Skeletal muscle tissue (tissue), 4 donors: ENCODE data around the gene FUCA2. TPM values are rescaled to one million over a fixed set of nuclear protein-coding genes. Genes with fewer than 3 reads are reported as not detected.
"Not testable (repeated sequence)": the region's sequence is repeated elsewhere in the genome, so short reads cannot be mapped to it uniquely, and the experiment has no call there.

Experiments used
- H3K27ac ChIP-seq: one replicate; pipeline ENCODE4 v1.7.0; 2013; ENCODE audit warnings: mild to moderate bottlenecking, low read depth, low read length, inconsistent platforms
- H3K27me3 ChIP-seq, 3 donors: one replicate each; pipeline ENCODE4 v1.7.0; 2013; ENCODE audit warnings: low read length in 3 of 3; ENCODE audit not compliant: control insufficient read depth in 3 of 3, insufficient read depth in 3 of 3
- H3K36me3 ChIP-seq, 3 donors: one replicate each; pipeline ENCODE4 v1.7.0; 2013; ENCODE audit warnings: low read length in 3 of 3; ENCODE audit not compliant: control insufficient read depth in 3 of 3, insufficient read depth in 3 of 3
- H3K4me1 ChIP-seq, 3 donors: one replicate each; pipeline ENCODE4 v1.7.0; 2013; ENCODE audit warnings: low read length in 3 of 3, mild to moderate bottlenecking in 3 of 3; ENCODE audit not compliant: control insufficient read depth in 3 of 3, insufficient read depth in 3 of 3
- H3K4me3 ChIP-seq, 3 donors: one replicate each; pipeline ENCODE4 v1.7.0; 2013; ENCODE audit warnings: low read length in 3 of 3
- H3K9ac ChIP-seq, 3 donors: one replicate each; pipeline ENCODE4 v1.7.0; 2013; ENCODE audit warnings: low read length in 3 of 3, mild to moderate bottlenecking in 3 of 3, moderate library complexity in 2 of 3, low read depth in 1 of 3
- H3K9me3 ChIP-seq, 3 donors: one replicate each; pipeline ENCODE4 v1.7.0; 2013; ENCODE audit warnings: low read length in 3 of 3; ENCODE audit not compliant: control insufficient read depth in 3 of 3
- total RNA-seq: library from RNA; depleted of rRNA; stranded (reverse); fragments of >200 nt; gene quantifications from one replicate; pipeline ENCODE4 v1.2.3, GENCODE V29; 2014
- donor health status: Osteomylitis.

Gene FUCA2
- total RNA-seq, 1 donor from 2014 or later = 19.3 TPM

DNA sequence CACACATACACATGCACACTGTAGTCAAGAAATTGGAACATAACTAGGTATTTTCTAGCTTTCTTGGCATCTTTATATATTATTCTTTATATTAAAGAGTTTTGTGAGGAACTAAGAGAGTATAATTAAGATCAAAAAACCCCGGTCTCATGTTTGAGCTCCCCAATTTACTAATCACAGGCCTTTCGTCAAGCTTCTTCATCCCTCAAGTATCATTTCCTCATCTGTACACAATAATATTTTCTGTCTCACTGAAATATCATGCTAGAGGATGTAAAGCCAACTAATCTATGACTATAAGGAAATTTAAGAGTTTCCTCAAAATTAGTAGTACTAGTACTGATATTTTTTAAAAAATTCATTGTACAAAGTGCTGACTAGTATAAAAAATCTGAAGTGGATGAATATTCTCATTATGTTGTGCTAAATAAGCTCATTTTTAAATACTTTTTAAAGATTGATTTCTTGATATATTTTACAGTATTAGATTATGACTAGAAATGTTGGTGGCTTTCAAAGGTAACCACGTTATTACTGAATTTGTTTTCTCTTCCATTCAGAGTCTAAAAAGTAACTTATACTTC is 32.9 kb downstream of the FUCA2 start:
- H3K36me3 ChIP-seq = peaks cover 0 to 25% (median 6%) of the 10 kb centered on the region in 3 donors
- H3K27ac ChIP-seq = no peak overlapping the region
- no peaks in the 10 kb centered on the region for H3K27me3 ChIP-seq
- no peaks in the 10 kb centered on the region for H3K9me3 ChIP-seq
- no peaks in the 10 kb centered on the region for H3K4me1 ChIP-seq
- no peak overlapping the region for H3K9ac ChIP-seq
- no peak overlapping the region for H3K4me3 ChIP-seq

DNA sequence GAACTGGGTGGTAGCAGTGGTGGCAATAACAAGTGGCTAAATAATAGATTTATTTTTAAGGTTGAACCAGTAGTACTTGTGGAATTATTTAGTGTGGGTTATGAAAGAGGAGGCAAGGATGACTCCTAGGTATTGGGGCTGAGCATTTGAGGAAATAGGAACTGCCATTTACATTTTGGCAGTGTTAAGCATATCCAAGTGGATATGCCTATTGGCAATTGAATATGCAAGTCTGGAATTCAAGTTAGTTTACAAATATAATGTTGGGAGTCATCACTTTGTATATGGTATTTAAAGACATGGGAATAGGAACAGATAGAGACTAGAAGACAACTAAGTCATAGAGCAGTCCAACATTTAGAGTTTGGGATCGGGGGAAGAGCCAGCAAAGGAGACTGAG is 35.0 kb downstream of the FUCA2 start:
- H3K4me3 ChIP-seq = no peak overlapping the region
- H3K9me3 ChIP-seq = no peaks in the 10 kb centered on the region
- H3K27ac ChIP-seq = no peak overlapping the region
- no peaks in the 10 kb centered on the region for H3K27me3 ChIP-seq
- H3K4me1 ChIP-seq = no peaks in the 10 kb centered on the region
- peaks cover 0 to 33% (median 13%) of the 10 kb centered on the region in 3 donors for H3K36me3 ChIP-seq
- H3K9ac ChIP-seq = no peak overlapping the region

DNA sequence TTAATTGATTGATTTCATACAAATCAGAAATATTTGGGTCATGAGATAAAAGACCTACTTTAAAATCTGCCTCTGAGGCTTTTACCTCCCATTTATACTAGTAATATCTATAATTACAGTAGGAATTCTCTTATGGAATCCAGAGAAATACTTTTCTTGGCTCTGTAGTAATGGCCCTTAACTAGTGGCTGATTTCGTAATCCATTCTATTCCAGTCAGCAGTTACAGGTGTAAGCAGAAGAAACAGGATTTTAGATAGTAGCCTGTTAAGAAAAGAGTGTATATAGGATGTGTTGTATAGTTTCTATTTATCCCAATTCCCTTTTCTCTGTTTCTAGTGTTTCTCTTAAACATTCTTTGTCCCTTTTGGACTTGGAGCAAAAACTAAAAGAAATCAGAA is 39.7 kb downstream of the FUCA2 start:
- Histone ChIP-seq H3K27me3 (no peaks in the 10 kb centered on the region), H3K9me3 (no peaks in the 10 kb centered on the region), H3K4me1 (no peaks in the 10 kb centered on the region), H3K27ac (no peak overlapping the region), H3K9ac (no peak overlapping the region), H3K4me3 (no peak overlapping the region), H3K36me3 (peaks cover 0 to 24% (median 13%) of the 10 kb centered on the region in 3 donors)

DNA sequence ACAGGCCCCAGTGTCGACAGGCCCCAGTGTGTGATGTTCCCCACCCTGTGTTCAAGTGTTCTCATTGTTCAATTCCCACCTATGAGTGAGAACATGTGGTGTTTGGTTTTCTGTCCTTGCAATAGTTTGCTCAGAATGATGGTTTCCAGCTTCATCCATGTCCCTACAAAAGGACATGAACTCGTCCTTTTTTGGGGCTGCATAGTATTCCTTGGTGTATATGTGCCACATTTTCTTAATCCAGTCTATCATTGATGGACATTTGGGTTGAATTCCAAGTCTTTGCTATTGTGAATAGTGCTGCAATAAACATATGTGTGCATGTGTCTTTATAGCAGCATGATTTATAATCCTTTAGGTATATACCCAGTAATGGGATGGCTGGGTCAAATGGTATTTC is 42.7 kb downstream of the FUCA2 start:
- H3K9me3 ChIP-seq, H3K9ac ChIP-seq: not testable (repeated sequence)
- peaks cover 0 to 10% (median 10%) of the 10 kb centered on the region in 3 donors for H3K36me3 ChIP-seq

DNA sequence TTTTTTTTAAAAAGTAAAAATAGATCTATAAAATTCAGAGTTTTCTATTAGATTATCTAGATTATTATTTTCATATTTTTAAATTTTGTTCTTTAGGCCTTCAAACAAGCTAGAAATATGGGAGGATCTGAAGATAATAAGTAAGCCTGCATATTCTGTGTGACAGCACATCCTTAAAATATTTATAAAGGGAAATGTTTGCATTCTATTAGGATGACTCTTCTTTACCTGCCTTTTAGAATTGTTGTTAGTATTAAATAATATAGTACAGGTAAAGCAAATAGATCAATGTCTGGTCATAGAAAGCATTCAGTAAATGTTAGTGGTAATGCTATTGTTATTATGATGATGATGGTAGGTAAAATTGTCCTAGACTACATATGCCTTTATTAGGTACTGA is 43.5 kb downstream of the FUCA2 start:
- Histone ChIP-seq H3K4me3 (no peak overlapping the region), H3K36me3 (peaks cover 0 to 17% (median 8%) of the 10 kb centered on the region in 3 donors), H3K9ac (no peak overlapping the region), H3K9me3 (no peaks in the 10 kb centered on the region), H3K27me3 (no peaks in the 10 kb centered on the region), H3K27ac (no peak overlapping the region), H3K4me1 (no peaks in the 10 kb centered on the region)

More for the DNA sequence above, 42.7 kb downstream of the FUCA2 start:
- H3K4me3 ChIP-seq, H3K4me1 ChIP-seq, H3K27me3 ChIP-seq, H3K27ac ChIP-seq: not testable (repeated sequence)

DNA sequence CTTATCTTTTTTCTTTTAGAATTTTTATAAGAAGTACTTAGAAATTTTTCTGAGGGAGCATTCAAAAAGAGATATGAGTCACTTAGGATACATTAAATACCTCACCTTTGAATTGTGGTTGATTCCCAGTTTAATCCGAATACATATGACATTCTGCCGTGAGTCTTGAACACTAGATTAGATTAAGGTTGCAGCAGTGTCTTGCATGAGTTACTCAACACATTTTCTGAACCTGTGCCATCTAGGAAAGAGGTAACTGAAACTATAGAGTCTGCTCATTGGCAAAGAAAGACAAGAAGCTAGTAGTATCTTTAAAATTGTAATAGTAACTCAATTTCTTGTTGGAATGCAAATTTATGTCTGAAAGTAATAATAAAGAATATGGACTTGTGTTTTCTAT is 46.0 kb downstream of the FUCA2 start:
- Histone ChIP-seq H3K27me3 (no peaks in the 10 kb centered on the region), H3K27ac (no peak overlapping the region), H3K9ac (no peak overlapping the region), H3K9me3 (no peaks in the 10 kb centered on the region), H3K36me3 (peaks cover 0 to 18% (median 14%) of the 10 kb centered on the region in 3 donors), H3K4me3 (no peak overlapping the region), H3K4me1 (no peaks in the 10 kb centered on the region)

DNA sequence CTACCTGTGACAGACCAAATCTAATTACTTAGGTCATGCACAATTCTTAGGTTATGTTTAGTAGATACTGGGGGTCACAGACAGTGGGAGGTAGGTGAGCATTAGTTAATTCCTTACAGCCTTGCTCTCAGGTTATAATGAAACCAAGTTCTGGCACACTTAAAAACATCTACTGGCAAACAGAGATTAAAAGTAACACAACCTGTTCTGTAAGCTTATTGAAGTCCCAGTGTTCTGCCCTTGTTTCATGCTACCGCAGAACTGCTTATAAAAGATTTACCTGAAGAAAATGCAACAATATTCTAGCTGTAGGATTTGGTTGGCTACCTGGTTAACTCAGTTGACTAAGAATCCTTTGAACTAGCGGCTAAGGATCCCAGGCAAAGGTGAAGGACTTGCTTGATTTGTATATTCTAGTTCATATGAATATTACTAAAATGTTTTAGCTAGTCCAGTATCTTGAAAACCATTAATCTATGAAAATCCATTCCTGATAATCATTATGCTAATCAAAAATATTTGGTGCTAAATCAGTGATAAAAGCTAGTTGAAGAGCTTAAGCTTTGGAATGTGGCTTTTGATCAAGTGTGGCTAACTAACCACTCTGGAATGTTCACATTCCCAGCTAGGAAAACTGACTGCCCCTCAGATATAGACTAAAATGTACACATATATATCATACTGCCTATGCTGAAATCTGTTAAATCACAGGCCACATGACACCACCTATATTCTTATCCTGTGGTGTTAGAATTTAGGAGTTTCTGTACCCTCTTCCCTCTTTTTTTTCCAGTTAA is 53.8 kb downstream of the FUCA2 start:
- no peak overlapping the region for H3K4me3 ChIP-seq
- H3K9ac ChIP-seq = no peak overlapping the region
- H3K36me3 ChIP-seq = peaks cover 0 to 21% (median 13%) of the 10 kb centered on the region in 3 donors
- no peak overlapping the region for H3K27ac ChIP-seq
- no peaks in the 10 kb centered on the region for H3K27me3 ChIP-seq
- no peaks in the 10 kb centered on the region for H3K9me3 ChIP-seq
- H3K4me1 ChIP-seq = no peaks in the 10 kb centered on the region

DNA sequence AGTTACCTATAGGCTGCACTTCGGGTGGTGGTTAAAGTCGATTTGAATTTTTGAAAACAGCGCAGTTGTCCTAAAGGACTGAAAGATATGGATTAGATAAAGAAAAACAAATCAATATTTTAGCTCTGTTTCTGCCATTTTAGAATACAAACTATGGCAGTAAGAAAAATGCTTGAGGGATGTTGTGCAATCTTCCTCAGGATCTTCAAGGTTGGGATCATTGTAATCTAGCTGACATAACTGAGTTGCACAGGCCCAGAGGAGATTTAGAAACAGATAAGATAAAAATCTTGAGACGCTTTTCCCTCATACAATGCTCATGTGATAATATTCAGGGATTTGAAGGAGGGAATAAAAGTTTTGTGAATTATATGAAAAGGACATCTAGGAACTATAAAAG is 60.0 kb downstream of the FUCA2 start:
- H3K27ac ChIP-seq = peak overlapping the region; percentile 83

DNA sequence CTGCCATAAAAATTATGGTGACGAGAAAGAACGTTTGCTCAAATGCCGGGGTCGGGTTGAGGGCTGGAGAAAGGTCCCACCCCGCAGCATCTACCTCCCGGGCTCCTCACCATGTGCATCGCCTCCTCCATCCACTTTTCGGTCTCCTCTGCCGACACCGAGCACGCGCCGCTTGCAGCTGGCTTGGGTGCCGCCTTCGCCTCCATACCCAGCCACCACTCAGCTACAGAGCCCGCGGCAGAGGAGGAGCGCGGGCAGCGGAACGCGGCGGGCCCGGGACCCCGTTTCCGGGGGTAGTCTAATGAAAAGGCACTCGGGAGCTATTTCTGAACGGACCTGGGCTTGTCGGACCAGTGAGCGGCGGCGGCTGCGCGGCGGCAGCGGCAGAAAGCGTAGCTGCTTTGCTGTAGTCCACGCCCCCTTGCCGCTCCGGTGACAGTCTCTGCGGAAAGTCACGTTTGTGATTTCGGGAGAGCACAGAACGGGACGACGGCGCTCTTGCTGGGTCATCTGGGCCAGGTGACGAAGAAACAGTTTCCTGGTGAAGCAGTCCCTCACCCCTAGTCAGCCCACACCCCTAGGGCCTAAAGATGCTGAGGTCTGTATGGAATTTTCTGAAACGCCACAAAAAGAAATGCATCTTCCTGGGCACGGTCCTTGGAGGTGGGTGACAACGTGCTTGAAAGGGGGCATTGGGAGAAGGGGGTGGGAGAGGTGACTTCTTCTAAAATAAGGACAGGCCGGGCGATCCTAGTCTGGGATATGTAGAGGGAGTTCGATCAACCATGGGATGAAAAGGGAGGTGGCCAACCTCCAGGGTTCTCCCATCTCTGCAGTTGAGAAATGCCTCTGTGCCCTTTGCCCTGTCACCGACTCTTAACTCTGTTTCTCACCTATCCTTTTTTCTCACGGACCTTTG is 60.8 kb downstream of the FUCA2 start, which contains the start of the genes ADAT2 and PEX3:
Gene ADAT2 (minus strand): TSS at position 243 of the 919 bp plus-strand sequence. CDS start 37 bp downstream, at position 206.
Gene PEX3 (plus strand): TSS at position 353 of the 919 bp plus-strand sequence. CDS start 238 bp downstream, at position 591.
- no peaks in the 10 kb centered on the region for H3K9me3 ChIP-seq
- H3K27me3 ChIP-seq = no peaks in the 10 kb centered on the region
- peak within 1 kb of the TSS; percentile 97 to 100 (median 99) for H3K4me3 ChIP-seq
- peaks cover 0 to 3% (median 0%) of the 10 kb centered on the region in 3 donors for H3K36me3 ChIP-seq
- peaks cover 18 to 25% (median 22%) of the 10 kb centered on the region in 3 donors for H3K4me1 ChIP-seq
- H3K27ac ChIP-seq = peak within 1 kb of the TSS; percentile 83
- peak within 1 kb of the TSS; percentile 89 to 97 (median 90) for H3K9ac ChIP-seq

More for the DNA sequence above, 60.0 kb downstream of the FUCA2 start:
- Histone ChIP-seq H3K4me1 (peaks cover 18 to 25% (median 22%) of the 10 kb centered on the region in 3 donors), H3K9ac (peak overlapping the region; percentile 89 to 97 (median 90)), H3K36me3 (peaks cover 0 to 3% (median 0%) of the 10 kb centered on the region in 3 donors), H3K4me3 (peak overlapping the region; percentile 97 to 100 (median 99)), H3K27me3 (no peaks in the 10 kb centered on the region), H3K9me3 (no peaks in the 10 kb centered on the region)
